GM18519 (cell line): ENCODE results near the gene ERBB4.

Experiments used
- ATAC-seq: cut with Tn5 transposase; IDR thresholded peaks from one replicate; pipeline ENCODE4 v1.9.1; 2021; ENCODE audit warnings: mild to moderate bottlenecking, moderate library complexity; ENCODE audit not compliant: unreplicated experiment, low FRiP score

Gene ERBB4

GRCh38 chr2:212441141-212441540 lies 97.5 kb downstream of the ERBB4 start:
- no peak for ATAC-seq

GRCh38 chr2:212428681-212429478 lies 109.7 kb downstream of the ERBB4 start:
- no peak for ATAC-seq

DNA sequence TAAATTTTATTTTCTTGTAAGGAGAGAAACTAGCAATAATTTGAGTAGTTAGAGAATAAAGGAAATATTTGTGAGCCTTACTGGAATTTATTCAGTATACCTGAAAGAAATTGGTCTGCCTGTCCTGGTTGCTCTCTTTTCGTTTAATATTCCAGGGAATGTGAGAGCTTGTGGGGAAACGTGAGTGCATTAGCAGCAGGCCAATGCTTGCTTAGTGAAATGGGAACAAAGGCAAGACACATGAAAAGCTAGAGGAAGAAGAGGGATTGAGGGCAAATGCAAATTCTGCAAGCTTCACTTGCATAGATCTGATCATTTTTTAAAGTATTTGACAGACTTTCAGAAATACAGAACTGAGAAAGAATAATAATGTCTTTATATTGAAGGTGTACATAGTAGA lies 111.0 kb downstream of the ERBB4 start:
- ATAC-seq = no peak

- no peak for ATAC-seq
Measured at GRCh38 chr2:212426637-212427412, 111.8 kb downstream of the ERBB4 start.

GRCh38 chr2:212424082-212424481 lies 114.5 kb downstream of the ERBB4 start:
- no peak for ATAC-seq

DNA sequence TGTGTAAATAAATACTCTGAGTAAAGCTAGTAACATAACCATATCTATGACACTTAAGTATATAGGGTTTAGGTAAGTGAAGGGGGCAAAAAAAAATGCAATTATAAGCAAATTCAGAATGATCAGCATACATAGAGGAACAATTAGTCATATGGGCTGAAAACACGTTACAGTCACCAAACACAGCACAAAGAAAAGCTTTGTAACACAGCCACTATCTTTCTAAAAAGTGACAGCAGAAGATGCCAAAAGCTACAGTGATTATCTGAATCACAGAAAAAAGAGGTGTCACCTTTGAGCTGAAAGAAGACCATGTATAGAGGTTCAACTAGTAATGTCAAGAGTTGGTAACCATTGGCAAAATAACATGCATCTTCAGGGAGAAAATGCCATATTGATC lies 115.5 kb downstream of the ERBB4 start:
- no peak for ATAC-seq

GRCh38 chr2:212421556-212422334 lies 116.9 kb downstream of the ERBB4 start:
- ATAC-seq = no peak

GRCh38 chr2:212416086-212416485 lies 122.5 kb downstream of the ERBB4 start:
- no peak for ATAC-seq

DNA sequence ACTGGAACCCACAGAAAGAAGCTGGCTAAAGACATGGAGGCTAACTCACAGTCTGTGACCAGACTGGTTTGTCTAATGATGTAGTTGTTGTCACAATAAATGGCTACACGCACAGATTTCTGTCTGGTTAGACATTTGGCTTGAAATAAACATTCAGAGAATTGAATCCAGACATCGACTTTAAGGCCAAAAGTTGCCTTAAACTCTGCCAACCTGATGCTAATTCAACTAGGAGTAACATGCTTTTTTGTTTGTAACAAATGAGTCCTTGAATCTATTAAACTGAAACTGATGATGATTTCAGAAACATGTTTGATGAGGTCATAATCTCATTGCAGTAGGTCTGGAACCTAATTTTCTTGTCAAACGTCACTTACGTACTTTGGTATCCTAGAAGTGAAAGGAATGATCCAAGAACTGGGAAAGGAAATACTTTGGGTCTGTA lies 123.8 kb downstream of the ERBB4 start:
- no peak for ATAC-seq

DNA sequence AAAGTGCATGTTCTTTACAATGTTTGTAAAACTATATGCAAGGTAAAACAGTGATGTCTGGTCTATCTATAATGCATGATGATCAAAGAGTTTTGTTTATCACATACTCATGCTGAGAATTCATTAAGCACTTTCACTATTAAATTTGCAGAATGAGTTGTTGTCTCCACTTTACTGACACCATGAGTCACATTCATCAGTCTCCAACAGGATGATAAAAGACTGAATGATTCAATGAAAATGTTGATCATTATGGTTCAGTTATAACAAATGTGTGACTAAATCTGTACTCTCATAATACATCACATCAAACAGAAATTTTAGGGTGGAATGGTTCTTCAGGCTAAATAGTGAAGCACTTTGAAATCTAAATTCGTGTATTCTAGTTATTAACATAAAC lies 129.0 kb downstream of the ERBB4 start:
- ATAC-seq = no peak

DNA sequence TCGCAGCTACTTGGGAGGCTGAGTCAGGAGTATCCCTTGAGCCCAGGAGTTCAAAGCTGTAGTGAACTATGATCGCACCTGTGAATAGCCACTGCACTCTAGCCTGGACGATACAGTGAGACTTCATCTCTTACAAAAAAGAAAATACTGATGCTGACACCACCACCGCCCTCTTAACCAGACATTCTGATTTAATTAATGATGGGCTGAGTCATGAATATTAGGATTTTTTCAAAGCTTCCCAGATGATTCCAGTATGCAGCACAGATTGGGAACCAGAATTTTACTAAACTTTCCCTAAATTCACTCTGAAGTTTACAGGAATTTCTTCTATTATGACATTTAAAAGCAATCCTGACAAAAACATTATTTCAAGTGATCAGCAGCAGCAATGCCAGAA lies 130.1 kb downstream of the ERBB4 start:
- no peak for ATAC-seq

- ATAC-seq = no peak
Measured at GRCh38 chr2:212406716-212407115, 131.9 kb downstream of the ERBB4 start.

GRCh38 chr2:212402316-212402715 lies 136.3 kb downstream of the ERBB4 start:
- ATAC-seq = no peak

DNA sequence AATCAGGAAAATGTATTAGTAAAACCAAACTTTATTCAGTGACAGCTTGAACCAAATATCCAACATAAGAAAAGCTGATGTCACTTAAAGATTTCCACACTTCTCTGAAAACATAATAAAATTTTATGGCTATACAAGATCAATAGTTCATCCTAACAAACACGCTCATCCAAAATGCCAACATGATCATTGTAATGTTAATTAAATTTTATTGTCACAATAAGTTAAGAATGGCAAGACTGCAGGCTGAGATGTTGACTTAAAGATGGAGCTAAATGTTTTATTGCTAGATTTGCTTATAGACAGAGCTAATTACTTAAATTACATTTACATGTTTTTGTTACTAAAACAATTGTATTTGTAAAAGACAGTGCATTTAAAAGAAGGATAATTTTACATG lies 140.3 kb downstream of the ERBB4 start:
- ATAC-seq = no peak

- no peak for ATAC-seq
Measured at GRCh38 chr2:212392544-212392943, 146.1 kb downstream of the ERBB4 start.

DNA sequence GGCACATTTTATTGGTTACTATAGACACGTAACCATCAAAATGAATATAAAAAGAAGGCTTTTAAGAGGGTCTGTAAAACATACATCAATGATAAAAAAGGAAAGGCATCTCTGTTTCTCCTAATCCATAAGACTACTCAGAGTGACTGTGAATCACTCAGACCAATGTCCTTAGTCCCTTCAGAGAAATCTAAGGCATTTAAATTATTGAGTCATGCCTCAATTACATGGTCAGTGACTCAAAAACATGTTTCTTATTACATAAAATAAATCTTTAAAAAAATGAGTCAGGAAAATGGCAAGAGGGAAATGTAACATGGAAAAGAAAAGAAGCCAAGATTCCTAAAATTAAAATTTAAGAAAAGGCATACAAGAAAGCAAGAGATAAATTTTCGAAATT lies 146.6 kb downstream of the ERBB4 start:
- ATAC-seq = no peak

- no peak for ATAC-seq
Measured at GRCh38 chr2:212387146-212387545, 151.5 kb downstream of the ERBB4 start.

DNA sequence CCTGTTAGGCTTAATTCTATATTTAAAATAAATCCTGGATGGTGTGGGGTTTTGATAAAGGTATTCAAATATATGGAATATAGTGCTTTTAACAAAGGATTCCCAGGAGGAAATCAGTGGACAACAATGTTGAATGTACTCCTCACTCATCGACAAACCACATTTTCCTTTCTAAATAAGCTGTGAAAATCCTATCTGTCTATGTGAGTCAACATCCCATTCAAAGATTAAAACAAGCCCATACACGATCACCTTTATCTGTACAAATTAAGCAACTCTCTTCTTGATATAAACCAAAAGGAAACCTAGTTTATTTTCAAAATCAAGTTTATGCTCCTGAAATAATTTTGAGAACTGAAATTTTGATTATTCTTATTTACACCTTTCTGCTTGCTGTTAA lies 153.4 kb downstream of the ERBB4 start:
- no peak for ATAC-seq

GRCh38 chr2:212384027-212384426 lies 154.6 kb downstream of the ERBB4 start:
- ATAC-seq = no peak

GRCh38 chr2:212381428-212382102 lies 157.0 kb downstream of the ERBB4 start:
- ATAC-seq = no peak

DNA sequence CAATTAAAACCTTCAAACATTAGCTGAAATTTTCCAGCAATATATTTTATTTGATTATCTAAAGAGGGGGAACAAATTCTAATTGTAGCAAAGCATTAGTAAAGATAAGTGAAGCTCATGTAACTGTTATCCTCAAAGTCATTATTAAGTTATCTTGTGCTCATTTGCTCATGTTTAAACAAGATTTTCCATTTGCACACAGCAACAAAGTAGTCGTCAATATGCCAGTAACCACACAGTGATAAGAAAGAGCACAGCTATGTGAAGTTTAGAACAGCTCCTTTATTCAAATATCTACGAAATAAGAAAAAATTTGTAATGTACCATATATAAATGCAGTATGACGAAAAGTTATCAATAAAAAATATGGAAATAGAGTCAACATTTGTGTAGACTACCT lies 159.5 kb downstream of the ERBB4 start:
- no peak for ATAC-seq
